ENCODE measurements around the gene PGAM2.

Gene PGAM2

GRCh38 chr7:44097064-44097932 lies 31.9 kb upstream of the PGAM2 start:
- Mint-ChIP-seq H3K27ac (no peak overlapping the region), H3K4me3 (no peak overlapping the region), H3K36me3 (no peaks in the 10 kb centered on the region), H3K4me1 (peaks cover 8% of the 10 kb centered on the region), H3K9me3 (no peaks in the 10 kb centered on the region), H3K27me3 (no peaks in the 10 kb centered on the region)

GRCh38 chr7:44096326-44096881 lies 31.0 kb upstream of the PGAM2 start:
- no peaks in the 10 kb centered on the region for H3K36me3 Mint-ChIP-seq
- H3K4me3 Mint-ChIP-seq: no peak overlapping the region
- no peaks in the 10 kb centered on the region for H3K27me3 Mint-ChIP-seq
- H3K4me1 Mint-ChIP-seq: peaks cover 8% of the 10 kb centered on the region
- H3K9me3 Mint-ChIP-seq: no peaks in the 10 kb centered on the region
- peak overlapping the region; percentile 46 for H3K27ac Mint-ChIP-seq

- Mint-ChIP-seq H3K4me3 (no peak overlapping the region), H3K36me3 (no peaks in the 10 kb centered on the region), H3K9me3 (no peaks in the 10 kb centered on the region), H3K27ac (no peak overlapping the region), H3K4me1 (peaks cover 8% of the 10 kb centered on the region), H3K27me3 (no peaks in the 10 kb centered on the region)
These were observed 30.4 kb upstream of the PGAM2 start for GRCh38 chr7:44095781-44096180.

GRCh38 chr7:44094883-44095592 lies 29.7 kb upstream of the PGAM2 start:
- no peak overlapping the region for H3K27ac Mint-ChIP-seq

DNA sequence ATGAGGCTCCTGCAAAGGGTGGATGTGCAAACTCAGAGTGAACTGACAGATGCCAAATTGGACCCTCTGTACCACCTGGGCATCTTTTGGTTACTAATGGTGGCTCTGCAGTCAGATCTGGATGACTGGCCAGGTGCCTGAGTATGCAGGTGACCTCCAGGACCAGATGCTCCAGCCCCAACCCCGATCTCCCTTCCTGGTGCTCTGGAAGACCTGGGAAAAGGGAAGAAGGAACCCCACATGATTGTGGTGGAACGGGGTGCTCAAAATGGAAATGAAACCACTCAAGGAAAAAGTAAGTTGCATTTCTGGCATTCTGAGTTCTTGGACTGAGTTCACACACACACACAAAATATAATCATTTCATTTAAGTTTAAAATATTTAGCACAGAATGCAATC lies 29.0 kb upstream of the PGAM2 start:
- no peaks in the 10 kb centered on the region for H3K27me3 Mint-ChIP-seq

More at GRCh38 chr7:44094883-44095592, 29.7 kb upstream of the PGAM2 start:
- Mint-ChIP-seq H3K4me1 (peaks cover 8% of the 10 kb centered on the region), H3K27me3 (no peaks in the 10 kb centered on the region), H3K4me3 (no peak overlapping the region), H3K9me3 (no peaks in the 10 kb centered on the region), H3K36me3 (no peaks in the 10 kb centered on the region)

GRCh38 chr7:44093102-44093641 lies 27.8 kb upstream of the PGAM2 start:
- H3K27me3 Mint-ChIP-seq: no peaks in the 10 kb centered on the region
- H3K4me3 Mint-ChIP-seq: no peak overlapping the region
- H3K9me3 Mint-ChIP-seq: no peaks in the 10 kb centered on the region
- H3K27ac Mint-ChIP-seq: no peak overlapping the region
- H3K4me1 Mint-ChIP-seq: peaks cover 8% of the 10 kb centered on the region
- H3K36me3 Mint-ChIP-seq: no peaks in the 10 kb centered on the region

More for the DNA sequence above, 29.0 kb upstream of the PGAM2 start:
- Mint-ChIP-seq H3K4me3 (no peak overlapping the region), H3K36me3 (no peaks in the 10 kb centered on the region), H3K9me3 (no peaks in the 10 kb centered on the region), H3K4me1 (peaks cover 8% of the 10 kb centered on the region), H3K27ac (no peak overlapping the region)

DNA sequence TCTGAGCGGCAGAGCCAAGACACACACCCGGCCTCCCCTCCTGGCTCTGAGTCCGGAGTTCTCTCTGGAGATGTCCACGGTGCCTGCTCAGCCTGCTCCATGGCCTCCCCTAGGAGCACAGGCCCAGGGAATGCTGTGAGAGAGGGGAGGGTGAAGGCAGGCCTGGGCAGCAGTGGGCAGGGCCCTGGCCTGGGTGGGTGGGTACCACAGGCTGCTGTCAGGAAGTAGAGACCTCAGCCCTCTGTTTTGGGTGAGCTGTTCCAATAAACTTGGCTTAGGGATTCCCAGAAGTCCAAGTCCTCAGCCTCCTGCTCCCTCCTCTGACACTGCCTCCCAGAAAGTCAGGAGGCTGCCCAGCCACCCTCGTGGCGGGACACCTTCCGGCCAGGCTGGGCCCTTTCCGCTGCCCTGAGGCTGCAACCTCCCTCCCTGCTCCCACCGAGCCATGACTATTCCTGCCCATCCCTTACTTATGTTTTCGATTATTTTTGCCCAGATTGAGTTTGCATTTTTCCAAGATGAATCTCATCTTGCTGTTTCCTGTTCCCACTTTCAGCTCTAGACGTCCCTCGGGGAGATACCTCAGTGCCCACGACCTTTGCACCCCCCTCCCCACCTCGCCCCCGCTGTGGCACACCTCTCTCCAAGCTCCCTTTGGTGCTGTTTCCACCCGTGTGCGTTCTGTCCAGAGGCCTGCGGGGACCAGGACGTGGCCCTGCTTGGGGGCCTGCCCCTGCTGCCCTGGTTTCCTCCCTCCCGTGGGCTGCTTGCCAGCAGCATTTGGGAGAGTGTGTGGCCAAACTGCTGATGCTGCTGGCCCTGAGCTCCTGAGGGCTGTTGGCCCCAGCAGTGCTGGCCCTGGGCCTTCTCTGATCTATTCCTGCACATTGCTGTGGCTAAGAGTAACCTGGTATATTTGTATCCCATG lies 22.8 kb upstream of the PGAM2 start:
- H3K4me1 Mint-ChIP-seq: peaks cover 9% of the 10 kb centered on the region
- H3K9me3 Mint-ChIP-seq: no peaks in the 10 kb centered on the region
- no peaks in the 10 kb centered on the region for H3K27me3 Mint-ChIP-seq
- no peak overlapping the region for H3K4me3 Mint-ChIP-seq
- H3K27ac Mint-ChIP-seq: no peak overlapping the region
- no peaks in the 10 kb centered on the region for H3K36me3 Mint-ChIP-seq

- no peaks in the 10 kb centered on the region for H3K36me3 Mint-ChIP-seq
- H3K4me1 Mint-ChIP-seq: peaks cover 9% of the 10 kb centered on the region
- no peaks in the 10 kb centered on the region for H3K9me3 Mint-ChIP-seq
- no peak overlapping the region for H3K4me3 Mint-ChIP-seq
- H3K27ac Mint-ChIP-seq: no peak overlapping the region
- H3K27me3 Mint-ChIP-seq: no peaks in the 10 kb centered on the region
These were observed 21.3 kb upstream of the PGAM2 start for GRCh38 chr7:44086627-44087026.

- H3K36me3 Mint-ChIP-seq: peaks cover 3% of the 10 kb centered on the region
- H3K4me3 Mint-ChIP-seq: no peak overlapping the region
- H3K27me3 Mint-ChIP-seq: no peaks in the 10 kb centered on the region
- peaks cover 19% of the 10 kb centered on the region for H3K4me1 Mint-ChIP-seq
- H3K27ac Mint-ChIP-seq: no peak overlapping the region
- no peaks in the 10 kb centered on the region for H3K9me3 Mint-ChIP-seq
These were observed 20.2 kb upstream of the PGAM2 start for GRCh38 chr7:44085546-44085945.

DNA sequence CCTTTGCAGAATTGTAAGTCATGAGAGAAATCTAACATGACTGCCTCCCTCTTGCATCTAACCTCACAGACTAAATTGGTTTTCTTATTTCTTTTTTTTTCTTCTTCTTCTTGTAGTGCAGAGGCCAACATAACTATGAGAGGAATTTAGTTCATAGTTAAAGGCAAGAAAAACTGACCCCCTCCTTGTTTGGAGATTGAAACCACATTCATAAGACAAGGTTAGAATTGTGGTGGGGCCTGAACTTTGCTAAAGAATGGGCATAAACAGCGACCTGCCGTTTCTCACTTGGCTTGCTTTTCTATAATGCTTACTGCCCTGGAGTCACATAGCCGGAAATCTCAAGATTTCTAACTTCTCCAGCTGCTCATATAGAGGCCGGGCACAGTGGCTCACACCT lies 19.3 kb upstream of the PGAM2 start:
- H3K4me1 Mint-ChIP-seq: peaks cover 20% of the 10 kb centered on the region
- H3K4me3 Mint-ChIP-seq: no peak overlapping the region
- H3K27ac Mint-ChIP-seq: no peak overlapping the region
- H3K36me3 Mint-ChIP-seq: peaks cover 3% of the 10 kb centered on the region
- H3K27me3 Mint-ChIP-seq: no peaks in the 10 kb centered on the region
- H3K9me3 Mint-ChIP-seq: no peaks in the 10 kb centered on the region

DNA sequence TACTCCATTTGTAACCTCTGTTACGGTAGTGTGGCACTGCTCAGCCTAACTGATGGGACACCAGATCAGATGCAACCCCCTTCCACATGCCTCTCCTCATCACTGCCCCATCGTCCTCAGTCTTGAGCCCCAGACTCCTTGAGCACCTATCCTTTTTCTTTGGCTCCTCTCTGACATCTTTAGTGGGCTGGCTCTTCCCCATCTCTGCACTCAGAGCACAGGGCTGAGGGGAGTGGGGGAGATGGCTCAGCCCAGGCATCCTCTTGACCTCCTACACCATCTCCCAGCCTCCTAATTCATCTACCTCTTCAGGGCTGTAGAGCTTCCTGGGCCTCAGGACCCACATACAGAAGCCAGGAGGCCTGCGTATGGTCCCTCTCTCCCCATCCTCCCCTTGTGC lies 18.4 kb upstream of the PGAM2 start:
- no peaks in the 10 kb centered on the region for H3K9me3 Mint-ChIP-seq
- H3K36me3 Mint-ChIP-seq: peaks cover 3% of the 10 kb centered on the region
- no peaks in the 10 kb centered on the region for H3K27me3 Mint-ChIP-seq
- H3K4me1 Mint-ChIP-seq: peaks cover 20% of the 10 kb centered on the region
- peak overlapping the region; percentile 62 for H3K4me3 Mint-ChIP-seq
- H3K27ac Mint-ChIP-seq: no peak overlapping the region

- Mint-ChIP-seq H3K4me3 (peak overlapping the region; percentile 94), H3K9me3 (no peaks in the 10 kb centered on the region), H3K27ac (peak overlapping the region; percentile 51), H3K27me3 (no peaks in the 10 kb centered on the region), H3K36me3 (peaks cover 5% of the 10 kb centered on the region), H3K4me1 (peaks cover 28% of the 10 kb centered on the region)
These were observed 17.3 kb upstream of the PGAM2 start for GRCh38 chr7:44082541-44083207.

GRCh38 chr7:44081266-44081748 lies 15.9 kb upstream of the PGAM2 start:
- Mint-ChIP-seq H3K27ac (peak overlapping the region; percentile 90), H3K9me3 (no peaks in the 10 kb centered on the region), H3K4me1 (peaks cover 31% of the 10 kb centered on the region), H3K27me3 (no peaks in the 10 kb centered on the region), H3K36me3 (peaks cover 5% of the 10 kb centered on the region), H3K4me3 (peak overlapping the region; percentile 94)

- Mint-ChIP-seq H3K4me1 (peaks cover 31% of the 10 kb centered on the region), H3K9me3 (no peaks in the 10 kb centered on the region), H3K27ac (peak overlapping the region; percentile 90), H3K27me3 (no peaks in the 10 kb centered on the region), H3K36me3 (peaks cover 5% of the 10 kb centered on the region), H3K4me3 (peak overlapping the region; percentile 94)
These were observed 15.4 kb upstream of the PGAM2 start for GRCh38 chr7:44080686-44081265.

Measured in activated naive CD4-positive, alpha-beta T cell treated with anti-CD3 and anti-CD28 coated beads, Interleukin-2, amount 50 U/mL, for 24 hours (primary cell).